Body of pancreas (tissue), 4 donors: ENCODE results near the gene TMEM40.

Experiments used
- CTCF ChIP-seq, 7 experiments: fragments of 450-650 bp in 4 of 7; fragments of 200-600 bp in 3 of 7; sonication (generic) in 3 of 7; IDR thresholded peaks; one replicate each; pipeline ENCODE4 v1.5.1; 2016 to 2019; ENCODE audit warnings: antibody characterized with exemption in 7 of 7
- POLR2A ChIP-seq, 3 donors: fragments of 450-650 bp; IDR thresholded peaks; one replicate each; pipeline ENCODE4 v1.6.1; 2016; ENCODE audit warnings: antibody characterized with exemption in 3 of 3, mild to moderate bottlenecking in 2 of 3

GRCh38 chr3:12724794-12725193 is 34.3 kb downstream of the TMEM40 start:
- no peak for TF ChIP-seq CTCF (IDR thresholded peaks at IDR 0.05)
- TF ChIP-seq POLR2A (IDR thresholded peaks at IDR 0.05) = no peak
